ENCODE measurements around the gene ATP6V1F. TPM values are rescaled to one million over a fixed set of nuclear protein-coding genes. Genes with fewer than 3 reads are reported as not detected.

Gene ATP6V1F
- total RNA-seq, 2 donors from 2014 or later: 122 to 157 TPM

GRCh38 chr7:128861957-128862570 is 592 bp upstream of the ATP6V1F start:
- TF ChIP-seq, protein P1, sequence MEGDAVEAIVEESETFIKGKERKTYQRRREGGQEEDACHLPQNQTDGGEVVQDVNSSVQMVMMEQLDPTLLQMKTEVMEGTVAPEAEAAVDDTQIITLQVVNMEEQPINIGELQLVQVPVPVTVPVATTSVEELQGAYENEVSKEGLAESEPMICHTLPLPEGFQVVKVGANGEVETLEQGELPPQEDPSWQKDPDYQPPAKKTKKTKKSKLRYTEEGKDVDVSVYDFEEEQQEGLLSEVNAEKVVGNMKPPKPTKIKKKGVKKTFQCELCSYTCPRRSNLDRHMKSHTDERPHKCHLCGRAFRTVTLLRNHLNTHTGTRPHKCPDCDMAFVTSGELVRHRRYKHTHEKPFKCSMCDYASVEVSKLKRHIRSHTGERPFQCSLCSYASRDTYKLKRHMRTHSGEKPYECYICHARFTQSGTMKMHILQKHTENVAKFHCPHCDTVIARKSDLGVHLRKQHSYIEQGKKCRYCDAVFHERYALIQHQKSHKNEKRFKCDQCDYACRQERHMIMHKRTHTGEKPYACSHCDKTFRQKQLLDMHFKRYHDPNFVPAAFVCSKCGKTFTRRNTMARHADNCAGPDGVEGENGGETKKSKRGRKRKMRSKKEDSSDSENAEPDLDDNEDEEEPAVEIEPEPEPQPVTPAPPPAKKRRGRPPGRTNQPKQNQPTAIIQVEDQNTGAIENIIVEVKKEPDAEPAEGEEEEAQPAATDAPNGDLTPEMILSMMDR (conservative IDR thresholded peaks at IDR 0.05): no peak
- no peak overlapping the region for H3K27ac ChIP-seq (ENCODE audit: low read depth, low read length)
- H3K27ac Mint-ChIP-seq: peak overlapping the region; percentile 60

GRCh38 chr7:128863433-128863989 is 855 bp downstream of the ATP6V1F start:
- TF ChIP-seq, protein P1 (conservative IDR thresholded peaks at IDR 0.05): peak; percentile 75
- no peaks in the 10 kb centered on the region for H3K9me3 ChIP-seq (ENCODE audit: control insufficient read depth, low read length)
- Mint-ChIP-seq H3K4me1 (peaks cover 22% of the 10 kb centered on the region), H3K9me3 (no peaks in the 10 kb centered on the region), H3K27me3 (ENCODE audit: insufficient read depth) (peaks cover 20% of the 10 kb centered on the region), H3K27ac (peak overlapping the region; percentile 94), H3K36me3 (ENCODE audit: low read depth) (peaks cover 22% of the 10 kb centered on the region), H3K4me3 (peak overlapping the region; percentile 88)
- peaks cover 10% of the 10 kb centered on the region for H3K27me3 ChIP-seq (ENCODE audit: control insufficient read depth, insufficient read depth, low read length, poor library complexity, severe bottlenecking)
- H3K4me1 ChIP-seq (ENCODE audit: control insufficient read depth, insufficient read depth, low read length): no peaks in the 10 kb centered on the region
- H3K36me3 ChIP-seq (ENCODE audit: control insufficient read depth, insufficient read depth, low read length): peaks cover 18% of the 10 kb centered on the region
- peak; percentile 87 for DNase-seq
- 8 to 9% methylated on average over 6 of the region's 6 CpGs for WGBS, 2 experiments (ENCODE audit: insufficient coverage in 1 of 2, insufficient read length in 1 of 2)
- no peak overlapping the region for H3K27ac ChIP-seq (ENCODE audit: low read depth, low read length)
- H3K4me3 ChIP-seq (ENCODE audit: low read length): peak overlapping the region; percentile 95
- peak overlapping the region; percentile 86 for H3K9ac ChIP-seq (ENCODE audit: extremely low read depth, low read length, poor library complexity, severe bottlenecking)

More at GRCh38 chr7:128861957-128862570, 592 bp upstream of the ATP6V1F start:
- Histone ChIP-seq H3K4me1 (ENCODE audit: control insufficient read depth, insufficient read depth, low read length) (no peaks in the 10 kb centered on the region), H3K36me3 (ENCODE audit: control insufficient read depth, insufficient read depth, low read length) (peaks cover 18% of the 10 kb centered on the region), H3K9me3 (ENCODE audit: control insufficient read depth, low read length) (no peaks in the 10 kb centered on the region), H3K4me3 (ENCODE audit: low read length) (peak overlapping the region; percentile 95), H3K9ac (ENCODE audit: extremely low read depth, low read length, poor library complexity, severe bottlenecking) (no peak overlapping the region), H3K27me3 (ENCODE audit: control insufficient read depth, insufficient read depth, low read length, poor library complexity, severe bottlenecking) (no peaks in the 10 kb centered on the region)
- peak overlapping the region; percentile 88 for H3K4me3 Mint-ChIP-seq
- DNase-seq: no peak
- H3K27me3 Mint-ChIP-seq (ENCODE audit: insufficient read depth): peaks cover 5% of the 10 kb centered on the region
- peaks cover 19% of the 10 kb centered on the region for H3K36me3 Mint-ChIP-seq (ENCODE audit: low read depth)
- peaks cover 12% of the 10 kb centered on the region for H3K4me1 Mint-ChIP-seq
- WGBS, 2 experiments (ENCODE audit: insufficient coverage in 1 of 2, insufficient read length in 1 of 2): 80 to 90% methylated on average over 13 to 15 of the region's 15 CpGs
- H3K9me3 Mint-ChIP-seq: no peaks in the 10 kb centered on the region

GRCh38 chr7:128865303-128865702 is 2.6 kb downstream of the ATP6V1F start:
- Mint-ChIP-seq H3K4me3 (no peak overlapping the region), H3K27me3 (ENCODE audit: insufficient read depth) (peaks cover 28% of the 10 kb centered on the region), H3K27ac (no peak overlapping the region), H3K36me3 (ENCODE audit: low read depth) (peaks cover 22% of the 10 kb centered on the region), H3K4me1 (peaks cover 21% of the 10 kb centered on the region), H3K9me3 (no peaks in the 10 kb centered on the region)
- 95 to 97% methylated on average over 8 to 12 of the region's 12 CpGs for WGBS, 2 experiments (ENCODE audit: insufficient coverage in 1 of 2, insufficient read length in 1 of 2)
- DNase-seq: no peak
- Histone ChIP-seq H3K9ac (ENCODE audit: extremely low read depth, low read length, poor library complexity, severe bottlenecking) (no peak overlapping the region), H3K27ac (ENCODE audit: low read depth, low read length) (no peak overlapping the region), H3K27me3 (ENCODE audit: control insufficient read depth, insufficient read depth, low read length, poor library complexity, severe bottlenecking) (peaks cover 22% of the 10 kb centered on the region), H3K9me3 (ENCODE audit: control insufficient read depth, low read length) (no peaks in the 10 kb centered on the region), H3K36me3 (ENCODE audit: control insufficient read depth, insufficient read depth, low read length) (peaks cover 18% of the 10 kb centered on the region), H3K4me3 (ENCODE audit: low read length) (no peak overlapping the region), H3K4me1 (ENCODE audit: control insufficient read depth, insufficient read depth, low read length) (no peaks in the 10 kb centered on the region)
- TF ChIP-seq, protein P1 (conservative IDR thresholded peaks at IDR 0.05): no peak
